Skeletal muscle satellite cell (primary cell): ENCODE results near the gene NLGN2.

Experiments used
- H3K27me3 ChIP-seq: 2 replicates; pipeline ENCODE4 v1.7.0; 2013; ENCODE audit warnings: low read length; ENCODE audit not compliant: control insufficient read depth, insufficient read depth
- H3K36me3 ChIP-seq: 2 replicates; pipeline ENCODE4 v1.7.0; 2013; ENCODE audit warnings: mild to moderate bottlenecking, control low read depth, low read length; ENCODE audit not compliant: insufficient read depth
- H3K4me1 ChIP-seq: 2 replicates; pipeline ENCODE4 v1.7.0; 2013; ENCODE audit warnings: low read length; ENCODE audit not compliant: control insufficient read depth, insufficient read depth
- H3K4me2 ChIP-seq: 2 replicates; pipeline ENCODE4 v1.7.0; 2013; ENCODE audit warnings: mild to moderate bottlenecking, low read length
- H3K4me3 ChIP-seq: 2 replicates; pipeline ENCODE4 v1.7.0; 2013; ENCODE audit warnings: low read length
- H3K9ac ChIP-seq: 2 replicates; pipeline ENCODE4 v1.7.0; 2013; ENCODE audit warnings: mild to moderate bottlenecking, low read depth, low read length, moderate library complexity
- H3K9me3 ChIP-seq: replicated peaks from 2 replicates; pipeline ENCODE4 v1.7.0; 2013; ENCODE audit warnings: mild to moderate bottlenecking, control low read depth, low read length

The NLGN2 gene

GRCh38 chr17:7393613-7394451, 13.8 kb upstream of the NLGN2 start:
- Histone ChIP-seq H3K9ac (peak overlapping the region; percentile 86), H3K4me1 (peaks cover 10% of the 10 kb centered on the region), H3K36me3 (peaks cover 39% of the 10 kb centered on the region), H3K4me3 (peak overlapping the region; percentile 76), H3K27me3 (no peaks in the 10 kb centered on the region), H3K9me3 (no peaks in the 10 kb centered on the region), H3K4me2 (peak overlapping the region; percentile 95)

GRCh38 chr17:7394452-7395191, 13.0 kb upstream of the NLGN2 start, which contains the start of gene PLSCR3:
PLSCR3 (minus strand) TSS chr17:7394525; CDS start chr17:7394110, 415 bp downstream.
- Histone ChIP-seq H3K4me1 (peaks cover 10% of the 10 kb centered on the region), H3K36me3 (peaks cover 31% of the 10 kb centered on the region), H3K4me2 (peak within 1 kb of the TSS; percentile 95), H3K9ac (peak within 1 kb of the TSS; percentile 86), H3K4me3 (peak within 1 kb of the TSS; percentile 76), H3K9me3 (no peaks in the 10 kb centered on the region), H3K27me3 (no peaks in the 10 kb centered on the region)

DNA sequence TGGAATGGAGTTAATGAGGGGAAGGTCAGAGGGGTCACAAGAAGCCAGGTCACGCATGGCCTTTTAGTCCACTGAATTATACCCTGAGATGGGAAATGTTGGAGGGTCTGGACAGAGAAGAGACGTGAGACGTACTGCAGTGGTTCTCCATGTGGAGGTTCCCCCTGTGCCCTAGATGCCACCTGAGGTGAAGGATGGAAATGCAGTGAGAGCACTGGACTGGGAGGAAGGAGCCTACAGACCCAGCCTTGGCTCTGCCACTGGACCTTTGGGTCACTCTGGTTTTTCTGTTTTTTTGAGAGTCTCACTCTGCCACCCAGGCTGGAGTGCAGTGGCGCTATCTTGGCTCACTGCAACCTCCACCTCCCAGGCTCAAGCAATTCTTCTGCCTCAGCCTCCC, 11.5 kb upstream of the NLGN2 start:
- Histone ChIP-seq H3K4me3 (no peak overlapping the region), H3K4me1 (peaks cover 14% of the 10 kb centered on the region), H3K9me3 (no peaks in the 10 kb centered on the region), H3K27me3 (no peaks in the 10 kb centered on the region), H3K36me3 (peaks cover 16% of the 10 kb centered on the region), H3K4me2 (no peak overlapping the region), H3K9ac (no peak overlapping the region)

DNA sequence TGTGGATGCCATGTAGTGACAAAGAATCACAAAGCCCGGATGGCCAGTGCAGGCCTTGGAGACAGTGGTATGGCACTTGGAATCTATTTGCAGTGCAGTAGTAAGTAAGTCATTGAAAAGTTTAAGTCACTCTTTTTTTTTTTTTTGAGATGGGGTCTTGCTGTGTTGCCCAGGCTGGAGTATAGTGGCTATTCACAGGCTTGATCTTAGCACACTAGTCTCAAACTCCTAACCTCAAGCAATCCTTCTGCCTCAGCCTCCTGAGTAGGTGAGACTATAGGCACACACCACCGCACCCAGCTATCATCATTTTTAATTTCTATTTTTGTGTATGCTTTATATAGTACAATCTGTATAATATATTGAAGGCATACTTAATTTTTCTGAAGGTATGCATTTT, 9.0 kb upstream of the NLGN2 start:
- no peaks in the 10 kb centered on the region for H3K9me3 ChIP-seq

GRCh38 chr17:7403043-7403726, 4.5 kb upstream of the NLGN2 start:
- peak overlapping the region; percentile 97 for H3K4me2 ChIP-seq
- no peaks in the 10 kb centered on the region for H3K9me3 ChIP-seq
- no peaks in the 10 kb centered on the region for H3K27me3 ChIP-seq
- peak overlapping the region; percentile 76 for H3K9ac ChIP-seq
- peak overlapping the region; percentile 89 for H3K4me3 ChIP-seq
- H3K4me1 ChIP-seq: peaks cover 21% of the 10 kb centered on the region
- no peaks in the 10 kb centered on the region for H3K36me3 ChIP-seq

More for the DNA sequence above, 9.0 kb upstream of the NLGN2 start:
- no peak overlapping the region for H3K9ac ChIP-seq
- H3K27me3 ChIP-seq: no peaks in the 10 kb centered on the region
- no peak overlapping the region for H3K4me3 ChIP-seq
- H3K4me1 ChIP-seq: peaks cover 16% of the 10 kb centered on the region
- H3K36me3 ChIP-seq: no peaks in the 10 kb centered on the region
- no peak overlapping the region for H3K4me2 ChIP-seq

- Histone ChIP-seq H3K4me3 (peak overlapping the region; percentile 89), H3K4me2 (peak overlapping the region; percentile 97), H3K4me1 (peaks cover 21% of the 10 kb centered on the region), H3K36me3 (no peaks in the 10 kb centered on the region), H3K27me3 (no peaks in the 10 kb centered on the region), H3K9me3 (no peaks in the 10 kb centered on the region), H3K9ac (peak overlapping the region; percentile 76)
These were observed 4.0 kb upstream of the NLGN2 start for GRCh38 chr17:7403727-7403976.

DNA sequence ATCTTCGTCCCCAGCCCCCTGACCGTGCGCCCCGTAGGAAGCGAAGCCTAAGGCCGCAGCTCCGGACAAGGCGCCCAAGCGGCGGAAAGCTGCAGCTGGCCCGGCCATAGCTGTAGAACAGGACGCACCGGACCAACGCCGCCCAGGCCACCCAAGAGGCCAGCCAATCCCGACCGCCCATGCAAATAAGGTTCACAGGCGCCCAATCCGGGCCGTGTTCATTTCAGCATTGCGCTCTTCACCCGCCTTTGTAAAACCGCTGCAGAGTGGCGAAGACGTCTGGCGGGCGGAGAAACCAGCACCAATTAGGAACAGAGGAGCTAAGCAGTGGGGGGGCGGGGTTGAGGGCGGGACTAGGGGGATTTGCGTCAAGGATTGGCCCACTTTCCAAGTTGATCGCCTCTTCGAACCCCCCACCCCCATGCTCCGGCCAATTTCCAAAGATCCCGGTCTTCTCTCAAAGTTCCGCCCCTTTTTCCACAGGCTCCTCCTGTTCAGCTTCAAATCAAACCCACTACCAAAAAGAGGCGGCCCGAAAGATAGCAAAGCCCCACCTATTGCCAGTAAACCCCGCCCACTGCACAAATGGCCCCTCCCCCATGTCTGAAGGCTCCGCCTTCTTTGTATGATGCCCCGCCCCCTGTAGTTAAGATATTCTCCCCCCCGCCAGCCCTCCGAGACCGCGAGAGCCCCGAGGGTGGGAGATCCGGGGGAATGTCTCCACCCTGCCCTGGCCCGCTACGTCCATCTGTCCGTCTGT, 3.5 kb upstream of the NLGN2 start, which contains the start of gene TMEM256:
TSS of gene TMEM256 (minus strand) at position 121 of the 760 bp plus-strand sequence. CDS start at position 108, 13 bp downstream.
- no peaks in the 10 kb centered on the region for H3K27me3 ChIP-seq
- H3K4me1 ChIP-seq: peaks cover 21% of the 10 kb centered on the region
- peak within 1 kb of the TSS; percentile 89 for H3K4me3 ChIP-seq
- no peaks in the 10 kb centered on the region for H3K9me3 ChIP-seq
- H3K4me2 ChIP-seq: peak within 1 kb of the TSS; percentile 99
- peak within 1 kb of the TSS; percentile 80 for H3K9ac ChIP-seq
- H3K36me3 ChIP-seq: peaks cover 3% of the 10 kb centered on the region

GRCh38 chr17:7404737-7405349, 2.8 kb upstream of the NLGN2 start:
- Histone ChIP-seq H3K9ac (peak overlapping the region; percentile 80), H3K36me3 (peaks cover 10% of the 10 kb centered on the region), H3K4me2 (peak overlapping the region; percentile 99), H3K4me3 (peak overlapping the region; percentile 84), H3K27me3 (no peaks in the 10 kb centered on the region), H3K9me3 (no peaks in the 10 kb centered on the region), H3K4me1 (peaks cover 21% of the 10 kb centered on the region)

DNA sequence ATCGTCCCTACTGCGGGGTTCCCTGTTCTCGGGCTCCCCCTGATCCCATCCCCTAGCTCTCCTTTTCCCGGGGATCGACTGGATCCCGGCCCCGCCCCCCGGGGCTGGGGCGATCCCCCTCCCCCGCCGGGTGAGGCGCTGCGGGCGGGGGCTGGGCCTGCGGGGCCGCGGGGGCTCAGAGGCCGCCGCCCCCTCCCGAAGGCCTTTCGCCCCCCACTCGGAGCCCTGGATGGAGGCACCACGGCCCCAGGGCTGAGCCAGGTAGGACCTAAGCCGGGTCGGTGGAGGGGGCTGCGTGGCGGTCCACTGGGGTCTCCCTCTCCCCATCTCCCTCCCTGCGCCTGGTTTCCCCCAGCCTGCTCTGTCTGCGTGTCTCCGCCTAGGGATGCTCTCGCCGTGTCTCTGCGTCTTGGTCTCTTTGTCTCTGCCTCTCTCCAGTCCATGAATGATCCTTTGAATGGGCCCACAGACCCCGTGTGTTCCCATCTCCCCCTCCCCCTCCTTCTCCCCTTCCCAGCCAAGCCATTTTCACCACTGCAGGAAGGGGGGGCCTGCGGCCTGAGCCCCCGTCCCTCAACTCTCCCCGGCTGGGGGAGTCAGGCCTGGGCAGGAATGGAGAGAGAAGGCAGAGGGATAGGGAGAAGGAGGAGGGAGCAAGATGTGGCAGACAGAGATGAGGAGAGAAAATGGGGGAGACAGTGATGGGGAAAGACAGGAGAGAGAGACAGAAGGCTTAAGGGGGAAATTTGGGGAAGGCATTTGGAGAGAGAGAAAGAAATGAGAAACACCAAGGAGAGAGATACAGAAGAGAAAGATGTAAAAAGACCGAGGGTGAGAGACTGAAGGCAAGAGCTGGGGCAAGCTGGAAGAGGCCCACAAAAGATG, 2.1 kb upstream of the NLGN2 start:
- no peaks in the 10 kb centered on the region for H3K9me3 ChIP-seq
- H3K9ac ChIP-seq: peak overlapping the region; percentile 80
- H3K4me2 ChIP-seq: peak overlapping the region; percentile 99
- peak overlapping the region; percentile 84 for H3K4me3 ChIP-seq
- H3K27me3 ChIP-seq: no peaks in the 10 kb centered on the region
- peaks cover 21% of the 10 kb centered on the region for H3K4me1 ChIP-seq
- peaks cover 12% of the 10 kb centered on the region for H3K36me3 ChIP-seq

DNA sequence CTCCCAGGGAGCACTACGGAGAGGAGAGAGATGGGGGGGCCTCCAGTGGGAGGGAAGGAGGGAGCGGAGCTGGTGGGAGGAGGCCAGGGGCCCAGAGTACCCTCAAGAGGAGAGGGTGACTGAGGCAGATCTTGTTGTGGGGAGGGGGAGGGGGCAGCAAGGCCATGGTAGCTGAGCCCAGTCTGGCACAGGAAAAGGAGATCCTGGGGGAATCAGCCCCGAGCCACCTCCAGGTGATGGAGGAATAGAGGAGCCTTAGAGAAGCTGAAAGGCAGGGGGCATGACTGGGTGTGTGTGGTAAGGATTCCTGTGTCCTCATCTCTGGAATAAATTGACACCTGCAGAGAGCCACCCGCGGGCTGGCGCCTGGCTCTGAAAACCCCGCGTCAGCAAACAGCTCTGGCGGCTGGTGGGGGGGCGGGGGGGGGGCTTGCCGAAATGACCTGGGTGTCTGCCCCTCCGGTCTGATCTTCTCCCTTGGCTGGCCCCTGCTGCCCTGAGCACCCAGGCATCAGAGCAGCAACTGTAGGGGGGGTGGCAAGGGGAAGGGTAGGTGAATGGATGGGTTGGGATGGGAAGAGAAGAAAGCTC, 1.3 kb upstream of the NLGN2 start:
- peaks cover 18% of the 10 kb centered on the region for H3K4me1 ChIP-seq
- no peaks in the 10 kb centered on the region for H3K27me3 ChIP-seq
- H3K4me2 ChIP-seq: peak overlapping the region; percentile 99
- peak overlapping the region; percentile 84 for H3K4me3 ChIP-seq
- no peaks in the 10 kb centered on the region for H3K9me3 ChIP-seq
- H3K36me3 ChIP-seq: peaks cover 12% of the 10 kb centered on the region
- H3K9ac ChIP-seq: peak overlapping the region; percentile 80
